HPDE6-E6E7 (cell line): ENCODE data around the gene ETF1.

ENCODE experiments used
- DNase-seq: peaks from one replicate; pipeline ENCODE4 v3.0.0; 2011; ENCODE audit warnings: missing footprints; ENCODE audit errors: extremely low spot score

Gene ETF1

DNA sequence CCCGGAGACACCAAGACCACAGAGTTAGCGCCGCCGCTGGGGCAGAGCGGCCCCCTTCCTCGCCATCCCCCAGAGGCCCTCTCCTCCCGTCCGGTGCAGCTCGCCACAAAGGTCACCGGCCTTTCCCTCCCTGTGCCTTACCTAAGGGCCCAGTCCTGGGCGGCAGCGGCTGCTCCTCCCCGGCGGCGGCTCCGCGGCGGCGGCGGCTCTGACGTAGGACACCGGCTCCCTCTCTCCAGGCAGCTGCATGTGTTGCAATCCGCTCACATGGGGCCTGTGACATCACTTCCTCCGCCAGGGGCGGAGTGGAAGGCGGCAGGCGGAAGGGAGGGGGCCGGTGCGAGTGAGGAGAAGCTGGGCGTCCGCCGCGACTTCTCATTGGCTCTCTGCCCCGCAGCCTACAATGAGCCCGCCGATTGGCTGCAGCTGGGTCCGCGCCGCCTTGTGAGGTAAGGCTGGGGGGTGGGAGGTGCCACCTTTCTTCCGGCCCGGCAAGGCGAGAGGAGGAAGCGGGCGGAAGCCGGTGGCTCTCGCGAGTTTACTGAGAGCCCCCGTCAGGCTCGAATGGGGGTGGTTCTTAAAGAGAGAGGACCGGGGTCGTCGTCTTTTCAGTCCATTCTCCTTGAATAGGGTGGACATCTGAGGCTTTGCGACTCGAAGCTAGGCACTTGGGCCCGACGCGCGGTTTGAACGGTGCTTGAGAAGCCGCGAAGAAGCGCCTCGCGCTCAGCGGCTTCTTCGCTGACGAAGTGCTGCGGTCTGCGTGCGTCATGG, at the start of gene ETF1:
Gene ETF1, minus strand, starts transcription at position 281 of the 774 bp plus-strand sequence. CDS start 318 bp downstream, outside the sequence.
- peak; percentile 97 for DNase-seq

DNA sequence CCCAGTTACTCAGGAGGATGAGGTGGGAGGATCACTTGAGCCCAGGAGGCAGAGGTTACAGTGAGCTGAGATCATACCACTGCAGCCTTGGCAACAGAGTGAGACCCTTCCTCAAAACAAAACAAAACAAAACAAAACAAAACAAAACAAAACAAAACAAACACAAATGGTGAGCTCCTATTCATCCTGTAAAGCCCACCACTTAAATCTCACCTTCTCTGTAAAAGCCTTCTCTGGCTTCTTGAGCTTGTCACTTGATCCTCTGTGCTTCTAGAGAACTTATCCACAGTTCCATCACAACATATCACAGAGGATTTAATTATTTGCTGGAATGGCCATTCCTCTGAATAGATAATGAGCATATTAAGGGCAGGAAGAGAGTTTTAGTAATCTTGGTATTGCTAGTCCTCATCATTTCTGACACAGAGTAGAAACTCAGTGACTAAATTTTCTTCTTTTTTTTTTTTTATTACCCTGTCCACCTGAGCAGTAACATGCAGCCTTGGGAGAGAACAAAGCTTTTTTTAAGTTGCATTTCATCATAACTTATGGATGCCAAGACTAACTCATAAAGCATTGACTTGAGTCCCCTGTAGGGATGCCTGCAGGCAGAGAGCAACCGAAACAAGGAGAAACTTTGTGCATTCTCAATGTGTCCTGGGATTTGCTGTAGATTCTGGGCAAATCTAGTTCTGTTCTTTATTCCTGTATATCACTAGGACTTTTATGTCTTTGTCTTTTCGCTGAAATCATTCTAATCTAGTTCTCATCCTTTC, 45.2 kb upstream of the ETF1 start:
- no peak for DNase-seq

DNA sequence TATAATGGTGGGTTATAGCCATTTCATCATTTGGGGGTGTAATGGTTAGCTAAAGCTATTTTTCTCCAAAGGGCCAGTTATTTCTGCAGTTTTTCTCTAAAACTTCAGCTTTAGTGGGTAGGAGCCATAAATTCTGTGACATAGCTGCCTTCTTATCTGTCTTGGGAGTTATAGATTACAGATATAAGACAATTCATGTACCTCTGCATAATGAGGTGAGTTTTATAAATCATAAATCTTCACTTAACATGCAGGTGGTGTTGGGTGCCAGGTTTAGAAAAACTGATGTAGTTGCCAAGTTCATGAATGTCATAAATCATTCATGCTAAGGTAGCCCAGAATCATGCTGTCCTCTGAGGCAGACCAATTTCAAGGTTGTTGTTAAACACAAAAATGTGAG, 42.1 kb upstream of the ETF1 start:
- no peak for DNase-seq

DNA sequence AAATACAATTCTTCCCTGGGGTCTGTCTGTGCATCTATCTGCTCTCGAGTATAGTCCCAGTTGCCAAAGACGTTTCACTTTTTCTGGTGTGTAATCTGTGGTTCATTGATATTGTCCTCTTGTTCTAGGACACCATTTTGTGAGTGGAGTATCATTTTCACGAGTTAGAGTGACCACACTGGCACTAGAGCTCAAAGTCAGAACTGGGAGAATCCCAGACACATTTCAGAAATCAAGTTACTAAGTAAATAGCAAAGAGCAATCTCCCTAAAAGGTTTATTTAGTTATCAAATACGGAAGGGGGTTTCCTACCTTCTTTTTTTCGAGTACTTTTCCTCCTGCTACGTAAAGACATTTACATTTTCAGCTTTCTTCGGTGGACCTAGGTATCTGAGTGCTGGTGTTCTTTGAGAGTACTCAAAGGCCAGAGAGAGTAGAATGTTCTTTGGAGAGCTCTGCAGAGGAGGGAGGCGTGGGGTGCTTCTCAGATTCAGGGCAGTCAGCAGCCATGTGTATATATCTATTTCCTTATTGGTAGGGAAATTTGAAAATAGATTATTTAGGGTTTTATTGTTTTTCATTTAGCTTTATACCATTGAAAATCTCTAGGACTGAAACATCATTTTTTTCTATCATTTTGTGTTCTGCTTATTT, 41.1 kb upstream of the ETF1 start:
- no peak for DNase-seq

DNA sequence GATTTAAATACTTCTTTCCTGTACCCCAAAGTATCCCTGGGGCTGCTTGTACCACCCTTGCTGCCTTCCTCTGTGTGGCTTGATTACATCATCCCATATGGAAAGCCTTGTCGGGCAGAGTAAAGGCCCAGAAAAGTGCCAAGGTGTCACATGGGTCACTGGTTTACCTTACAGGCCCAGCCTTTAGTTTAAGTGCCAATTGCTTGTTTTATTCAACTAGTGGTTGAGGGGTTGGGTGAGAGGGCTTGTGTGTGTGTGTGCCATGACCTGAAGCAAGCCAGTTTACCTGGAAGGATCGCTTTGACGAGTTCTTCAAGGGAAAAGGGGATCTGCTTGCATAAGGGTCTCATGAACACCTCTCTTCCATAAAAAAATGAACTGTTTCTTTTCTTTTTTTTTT, 39.9 kb upstream of the ETF1 start:
- DNase-seq, result no peak

DNA sequence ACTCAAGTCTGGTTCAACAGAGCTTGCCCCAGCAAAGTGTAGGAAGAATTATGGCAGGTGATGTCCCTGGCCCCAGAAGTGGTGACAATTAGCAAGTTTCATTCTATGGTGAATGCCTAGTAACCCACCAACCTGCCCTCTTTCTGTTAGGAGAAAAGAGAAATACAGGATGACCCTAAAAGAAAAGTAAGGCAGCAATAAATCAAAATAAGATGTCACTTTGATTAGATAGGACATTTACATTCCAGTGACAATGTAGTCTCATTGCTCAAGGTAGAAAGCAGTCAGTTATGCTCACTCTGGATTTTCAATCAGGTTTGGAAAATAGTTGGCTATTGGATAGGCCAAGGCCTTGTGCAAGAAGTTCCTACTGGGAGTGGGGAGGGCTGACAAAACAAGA, 37.7 kb upstream of the ETF1 start:
- DNase-seq, result no peak

DNA sequence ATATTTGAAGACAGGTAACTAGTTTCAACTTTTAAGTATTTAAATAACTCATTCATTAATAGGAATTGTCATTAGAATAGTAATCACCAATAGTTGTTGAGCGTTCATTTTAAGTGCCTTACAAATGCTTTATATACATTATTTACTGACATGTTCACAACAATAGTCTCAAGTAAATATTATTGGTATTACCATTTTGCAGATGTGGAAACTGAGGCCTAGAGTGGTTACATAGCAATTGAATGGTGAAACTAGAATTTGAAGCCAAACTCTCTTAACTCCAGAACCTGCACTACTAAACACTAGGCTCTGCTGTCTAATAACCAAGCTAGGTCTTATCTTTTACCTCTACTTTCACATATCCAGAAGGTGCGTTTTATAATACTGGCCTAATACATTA, 37.0 kb upstream of the ETF1 start:
- DNase-seq, result no peak

DNA sequence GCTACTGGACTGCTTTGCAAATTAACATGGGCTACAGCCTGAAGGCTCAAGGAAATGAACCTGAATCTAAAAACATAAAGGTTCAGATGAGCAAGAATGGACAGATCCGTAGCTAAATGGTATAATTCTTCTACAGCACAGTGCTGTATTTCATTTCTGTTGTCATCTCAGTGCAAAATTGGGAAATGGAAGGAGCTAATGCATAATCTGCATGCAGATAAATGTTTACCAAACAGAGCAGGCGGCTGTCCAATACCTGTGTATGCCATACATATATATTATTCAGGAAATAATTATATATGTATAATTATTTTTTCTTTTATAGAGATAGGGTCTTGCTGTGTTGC, 36.5 kb upstream of the ETF1 start:
- no peak for DNase-seq

DNA sequence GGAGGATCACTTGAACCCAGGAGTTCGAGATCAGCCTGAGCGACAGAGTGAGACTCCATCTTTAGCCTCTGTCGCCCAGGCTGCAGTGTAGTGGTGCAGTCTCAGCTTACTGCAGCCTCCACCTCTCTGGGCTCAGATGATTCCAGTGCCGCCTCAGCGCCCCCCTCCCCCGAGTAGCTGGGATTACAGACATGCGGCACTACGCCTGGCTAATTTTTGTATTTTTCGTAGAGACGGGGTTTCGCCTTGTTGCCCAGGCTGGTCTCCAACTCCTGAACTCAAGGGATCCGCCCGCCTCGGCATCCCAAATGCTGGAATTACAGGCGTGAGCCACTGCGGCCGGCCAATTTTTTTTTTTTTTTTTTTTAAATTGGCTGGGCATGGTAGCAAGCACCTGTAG, 34.4 kb upstream of the ETF1 start:
- no peak for DNase-seq

DNA sequence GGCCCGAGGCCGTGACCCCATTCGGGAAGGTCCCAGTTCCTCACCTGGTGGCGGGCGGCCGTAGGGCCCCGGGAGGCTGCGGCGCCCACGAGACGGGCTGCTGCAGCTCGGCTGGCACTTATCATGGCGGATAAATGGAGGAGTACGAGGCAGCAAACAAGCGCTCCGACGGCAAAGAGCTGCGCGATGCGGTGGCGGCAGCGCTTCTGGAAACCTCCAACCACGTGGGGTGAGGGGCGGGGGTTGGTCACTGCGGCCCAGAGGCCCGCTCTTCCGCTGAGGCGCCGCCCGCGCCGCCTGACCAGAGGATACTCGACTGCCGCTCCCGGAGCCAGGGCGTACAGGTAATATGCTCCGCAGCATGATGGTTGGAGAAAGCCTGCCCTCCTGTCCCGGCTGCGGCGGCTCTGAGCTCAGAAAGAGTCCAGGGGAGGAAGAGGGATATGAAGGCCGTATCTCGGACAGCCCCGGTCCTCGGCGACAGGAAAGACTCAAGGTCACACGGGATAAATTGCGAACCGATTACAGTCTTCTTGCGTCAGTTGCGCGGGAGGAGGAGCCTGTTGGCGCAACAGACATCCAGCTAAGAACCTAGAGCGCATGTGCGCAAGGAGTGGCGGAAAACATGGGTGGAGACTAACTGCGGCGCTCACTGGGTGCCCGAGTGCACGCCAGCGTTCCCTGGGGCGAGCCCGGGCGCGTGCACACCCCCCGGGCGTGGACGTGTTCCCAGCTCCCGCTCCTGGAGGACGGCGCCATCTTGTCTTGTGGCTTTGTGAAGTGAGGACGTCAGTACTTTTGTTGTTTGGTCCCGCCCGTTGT, 32.4 kb upstream of the ETF1 start, which contains the start of gene HSPA9:
Gene HSPA9, minus strand, starts transcription at position 208 of the 822 bp plus-strand sequence. Its CDS starts 83 bp downstream, at position 125.
- DNase-seq, result peak; percentile 99

DNA sequence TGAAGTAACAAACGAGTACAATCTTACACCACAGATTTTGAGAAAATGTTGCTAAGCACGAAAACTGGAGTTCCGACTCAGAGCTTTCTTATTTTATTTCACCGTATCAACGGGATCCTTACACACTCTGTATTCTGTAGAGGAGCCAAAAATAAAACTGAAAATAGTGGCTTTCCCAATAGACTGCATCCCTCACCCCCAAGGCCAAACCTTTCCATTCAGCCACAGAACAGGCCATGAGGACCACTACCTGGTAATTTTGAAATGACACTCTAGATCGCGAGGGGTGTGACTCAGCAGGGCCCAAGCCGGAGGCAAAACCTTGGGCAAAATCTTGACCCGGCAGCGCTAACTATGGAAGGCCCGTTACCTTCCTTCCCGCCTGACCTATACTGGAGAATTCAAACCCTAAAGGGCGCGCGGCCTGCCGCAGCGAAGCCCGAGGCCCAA, 31.7 kb upstream of the ETF1 start:
- peak; percentile 19 for DNase-seq

DNA sequence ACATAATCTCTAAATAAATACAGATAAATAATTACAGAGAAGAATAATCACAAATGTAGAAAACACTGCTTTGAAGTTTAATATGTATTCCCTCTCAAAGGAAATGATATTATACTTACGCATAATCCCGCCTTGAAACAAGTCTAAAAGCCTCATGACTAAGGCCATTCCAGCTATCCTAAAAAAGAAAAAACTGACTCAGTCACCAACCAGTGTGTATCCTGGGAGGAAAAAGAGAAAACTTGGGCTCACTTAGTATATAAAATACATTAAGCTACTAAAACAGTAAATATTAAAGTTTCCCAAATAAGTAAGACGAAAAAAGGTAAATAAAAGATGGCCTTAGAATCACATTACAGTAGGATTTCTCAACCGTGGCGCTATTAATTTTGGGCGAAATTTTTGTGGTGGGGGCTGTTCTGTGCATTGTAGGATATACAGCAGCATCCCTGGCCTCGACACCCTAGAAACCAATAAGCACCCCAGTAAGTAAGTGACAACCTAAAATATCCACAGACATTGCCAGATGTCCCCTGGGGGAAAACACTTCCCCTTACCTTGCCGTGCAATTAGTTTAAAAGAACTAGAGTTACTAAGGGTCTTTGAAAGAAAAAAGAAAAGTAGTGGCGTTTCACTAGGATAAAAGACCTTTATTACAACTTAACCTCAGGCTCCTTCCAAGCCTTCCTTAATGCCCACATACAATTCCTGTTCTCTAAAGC, 31.1 kb upstream of the ETF1 start:
- no peak for DNase-seq

DNA sequence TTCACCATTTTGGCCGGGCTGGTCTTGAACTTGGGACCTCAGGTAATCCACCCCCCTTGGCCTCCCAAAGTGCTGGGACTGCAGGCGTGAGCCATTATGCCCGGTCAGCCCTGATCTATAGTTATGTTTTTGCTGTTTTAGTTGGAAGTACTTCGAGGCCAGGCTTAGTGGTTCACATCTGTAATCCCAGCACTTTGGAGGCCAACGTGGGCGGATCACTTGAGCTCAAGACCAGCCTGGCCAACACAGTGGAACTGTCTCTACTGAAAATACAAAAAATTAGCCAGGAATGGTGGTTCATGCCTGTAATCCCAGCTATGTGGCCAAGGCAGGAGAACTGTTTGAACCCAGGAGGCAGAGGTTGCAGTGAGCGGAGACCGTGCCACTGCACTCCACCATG, 30.2 kb upstream of the ETF1 start:
- DNase-seq, result no peak

DNA sequence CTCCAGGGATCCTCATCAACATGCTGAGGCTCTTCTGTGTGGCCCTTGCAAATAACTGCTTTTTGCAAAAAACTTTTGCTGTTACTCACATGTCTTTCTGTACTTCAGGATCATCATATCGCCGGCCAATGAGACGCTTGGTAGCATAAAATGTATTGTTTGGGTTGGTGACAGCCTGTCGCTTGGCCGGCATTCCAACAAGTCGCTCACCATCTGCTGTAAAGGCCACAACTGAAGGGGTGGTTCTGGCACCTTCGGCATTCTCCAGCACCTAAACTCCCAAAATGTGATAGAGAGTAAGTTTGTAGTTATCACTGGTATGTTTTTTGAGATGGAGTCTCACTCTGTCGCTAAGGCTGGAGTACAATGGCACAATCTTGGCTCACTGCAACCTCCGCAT, 27.8 kb upstream of the ETF1 start:
- DNase-seq, result no peak

DNA sequence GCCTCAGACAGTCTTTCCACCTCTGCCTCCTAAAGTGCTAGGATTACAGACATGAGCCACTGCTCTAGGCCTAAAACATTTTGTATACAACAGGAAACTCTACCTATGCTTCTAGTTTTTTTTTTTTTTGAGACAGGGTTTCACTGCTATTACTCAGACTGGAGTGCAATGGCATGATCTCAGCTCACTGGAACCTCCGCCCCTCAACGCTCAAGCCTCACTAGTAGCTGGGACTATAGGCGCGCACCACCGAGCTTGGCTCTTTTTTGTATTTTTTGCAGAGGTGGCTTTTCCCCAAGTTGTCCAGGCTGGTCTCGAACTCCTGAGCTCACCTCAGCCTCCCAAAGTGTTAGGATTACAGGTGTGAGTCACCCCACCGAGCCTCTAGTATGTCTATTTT, 26.7 kb upstream of the ETF1 start:
- no peak for DNase-seq

DNA sequence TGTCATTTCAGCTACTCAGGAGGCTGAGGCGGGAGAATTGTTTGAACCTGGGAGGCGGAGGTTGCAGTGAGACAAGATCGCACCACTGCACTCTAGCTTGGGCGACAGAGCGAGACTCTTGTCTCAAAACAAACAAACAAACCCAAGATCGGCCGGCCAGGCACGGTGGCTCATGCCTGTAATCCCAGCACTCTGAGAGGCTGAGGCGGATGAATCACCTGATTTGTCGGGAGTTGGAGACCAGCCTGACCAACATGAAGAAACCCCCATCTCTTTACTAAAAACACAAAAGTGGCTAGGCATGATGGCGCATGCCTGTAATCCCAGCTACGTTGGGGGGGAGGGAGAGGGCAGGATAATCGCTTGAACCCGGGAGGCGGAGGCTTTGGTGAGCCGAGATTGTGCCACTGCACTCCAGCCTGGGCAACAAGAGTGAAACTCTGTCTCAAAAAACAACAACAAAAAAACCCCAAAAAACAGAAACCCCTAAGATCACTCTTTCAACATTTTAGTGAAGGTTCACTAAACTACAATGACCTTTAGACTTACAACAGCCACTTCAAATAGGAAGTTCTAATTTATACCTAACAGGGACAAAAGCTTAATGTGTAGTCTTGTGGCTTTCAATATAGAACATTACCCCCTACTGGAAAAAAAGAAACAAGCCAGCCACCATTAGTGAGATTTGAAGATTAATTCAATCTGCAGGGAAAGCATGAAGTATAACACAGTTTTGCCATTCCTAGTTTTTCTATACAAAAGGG, 25.2 kb upstream of the ETF1 start:
- DNase-seq, result no peak

DNA sequence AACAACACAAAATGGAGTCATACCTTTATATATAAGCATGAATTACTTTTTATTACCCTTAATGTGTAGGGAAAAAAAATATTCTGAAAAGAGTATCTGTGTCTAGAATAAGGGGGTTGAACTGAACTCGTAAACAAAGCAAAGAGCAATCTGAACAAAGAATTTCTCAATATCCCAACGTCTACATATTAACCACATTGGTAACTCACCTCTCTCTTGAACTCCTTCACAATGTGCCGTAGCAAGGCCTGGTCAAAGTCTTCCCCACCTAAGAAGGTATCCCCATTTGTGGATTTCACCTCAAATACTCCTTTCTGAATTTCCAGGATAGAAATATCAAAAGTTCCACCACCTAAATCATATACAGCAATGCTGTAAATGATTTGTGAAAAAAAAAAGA, 23.8 kb upstream of the ETF1 start:
- no peak for DNase-seq

DNA sequence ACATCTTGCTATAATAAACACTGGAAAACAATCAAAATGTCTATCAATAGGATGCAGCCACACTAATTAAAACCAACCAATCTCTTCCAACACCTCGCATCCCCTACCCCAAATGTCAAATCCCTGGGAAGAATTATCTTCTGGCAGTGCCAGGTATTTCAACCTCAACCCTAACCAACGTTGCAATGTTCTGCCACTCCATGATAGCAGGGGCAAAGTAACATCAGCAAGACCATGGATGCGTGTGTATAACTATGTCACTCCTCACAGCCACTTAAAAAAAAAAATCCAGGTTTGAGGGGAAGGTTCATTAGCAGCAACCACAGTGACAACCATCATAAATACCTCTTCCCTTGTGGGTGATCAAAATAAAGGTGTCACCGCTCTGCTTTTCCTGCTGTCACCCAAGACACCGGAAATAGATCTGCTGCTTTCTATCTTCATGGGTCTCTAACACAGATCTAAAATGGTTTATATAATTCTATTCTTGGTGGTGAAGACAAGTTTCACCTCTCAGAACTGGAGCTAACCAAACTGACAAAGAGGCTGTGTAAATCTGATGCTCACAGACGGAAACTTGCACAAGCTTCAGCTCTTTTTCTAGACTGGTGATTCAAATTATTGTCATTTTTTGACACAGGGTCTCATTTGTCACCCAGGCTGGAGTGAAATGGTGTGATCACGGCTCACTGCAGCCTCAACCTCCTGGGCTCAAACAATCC, 22.2 kb upstream of the ETF1 start:
- no peak for DNase-seq

DNA sequence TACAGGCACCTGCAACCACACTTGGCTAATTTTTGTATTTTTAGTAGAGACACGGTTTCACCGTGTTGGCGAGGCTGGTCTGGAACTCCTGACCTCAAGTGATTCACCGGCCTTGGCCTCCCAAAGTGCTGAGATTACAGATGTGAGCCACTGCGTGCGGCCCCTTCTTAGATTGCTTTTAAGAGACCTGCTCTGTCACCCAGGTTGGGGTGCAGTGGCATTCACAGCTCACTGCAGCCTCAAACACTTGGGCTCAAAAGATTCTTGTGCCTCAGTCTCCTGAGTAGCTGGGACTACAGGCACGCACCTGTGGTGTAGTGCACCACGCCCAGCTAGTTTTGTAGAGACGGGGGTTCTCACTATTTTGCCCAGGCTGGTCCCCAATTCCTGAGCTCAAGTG, 21.2 kb upstream of the ETF1 start:
- DNase-seq, result no peak
